ENCODE data around the gene BPIFB3. TPM values are rescaled to one million over a fixed set of nuclear protein-coding genes. Genes with fewer than 3 reads are reported as not detected.

The BPIFB3 gene
- polyA plus RNA-seq, 1 donor from 2014 or later, result not detected

- Histone ChIP-seq H3K4me3 (ENCODE audit: low read length) (no peak overlapping the region), H4K20me1 (ENCODE audit: insufficient read depth) (no peaks in the 10 kb centered on the region), H3K4me2 (ENCODE audit: low read length) (no peak overlapping the region), H3K9me2 (ENCODE audit: insufficient read depth, low read length) (no peaks in the 10 kb centered on the region), H3K36me3 (ENCODE audit: insufficient read depth, low read length) (no peaks in the 10 kb centered on the region), H3K79me2 (replicated peaks; ENCODE audit: insufficient read depth, low read length) (no peaks in the 10 kb centered on the region), H3K9ac (ENCODE audit: low read length) (no peak overlapping the region), H2AFZ (ENCODE audit: low read depth, low read length) (no peak overlapping the region), H3F3A (ENCODE audit: insufficient read depth, low read length, poor library complexity, severe bottlenecking) (no peaks in the 10 kb centered on the region), H3K27ac (ENCODE audit: low read length) (no peak overlapping the region), H3K27me3 (ENCODE audit: insufficient read depth, low read depth, low read length) (no peaks in the 10 kb centered on the region), H3K9me3 (ENCODE audit: low read length) (no peaks in the 10 kb centered on the region)
- TF ChIP-seq MXI1 (conservative IDR thresholded peaks at IDR 0.05; ENCODE audit: poor library complexity, severe bottlenecking), result no peak
- TF ChIP-seq CTCF (IDR thresholded peaks at IDR 0.05; ENCODE audit: poor library complexity, severe bottlenecking), result no peak
- no peak for TF ChIP-seq EZH2 (IDR thresholded peaks at IDR 0.05; ENCODE audit: borderline replicate concordance, insufficient read depth, low read length, poor library complexity, severe bottlenecking)
- no peak for TF ChIP-seq TAF1 (IDR thresholded peaks at IDR 0.05; ENCODE audit: low read depth)
- no peak for TF ChIP-seq REST (IDR thresholded peaks at IDR 0.05; ENCODE audit: borderline replicate concordance)
- TF ChIP-seq SMC3 (conservative IDR thresholded peaks at IDR 0.05; ENCODE audit: poor library complexity), result no peak
- TF ChIP-seq RAD21 (conservative IDR thresholded peaks at IDR 0.05), result no peak
- no peak for TF ChIP-seq EP300 (conservative IDR thresholded peaks at IDR 0.05; ENCODE audit: poor library complexity, severe bottlenecking)
- TF ChIP-seq POLR2AphosphoS5 (IDR thresholded peaks at IDR 0.05), result no peak
These were observed 7.9 kb downstream of the BPIFB3 start for GRCh38 chr20:33061658-33062028.

GRCh38 chr20:33062105-33062824, 8.6 kb downstream of the BPIFB3 start:
- Histone ChIP-seq H3K4me3 (ENCODE audit: low read length) (no peak overlapping the region), H3K9me2 (ENCODE audit: insufficient read depth, low read length) (no peaks in the 10 kb centered on the region), H3K27me3 (ENCODE audit: insufficient read depth, low read depth, low read length) (no peaks in the 10 kb centered on the region), H3K4me2 (ENCODE audit: low read length) (no peak overlapping the region), H3K9ac (ENCODE audit: low read length) (no peak overlapping the region), H3K79me2 (replicated peaks; ENCODE audit: insufficient read depth, low read length) (no peaks in the 10 kb centered on the region), H2AFZ (ENCODE audit: low read depth, low read length) (no peak overlapping the region), H3K27ac (ENCODE audit: low read length) (no peak overlapping the region), H4K20me1 (ENCODE audit: insufficient read depth) (no peaks in the 10 kb centered on the region), H3K36me3 (ENCODE audit: insufficient read depth, low read length) (no peaks in the 10 kb centered on the region), H3K9me3 (ENCODE audit: low read length) (no peaks in the 10 kb centered on the region), H3F3A (ENCODE audit: insufficient read depth, low read length, poor library complexity, severe bottlenecking) (no peaks in the 10 kb centered on the region)
- no peak for TF ChIP-seq CTCF (IDR thresholded peaks at IDR 0.05; ENCODE audit: poor library complexity, severe bottlenecking)

Measured in neural cell (in vitro differentiated cells).